Myocyte (in vitro differentiated cells): ENCODE results near the gene PLOD2. TPM values are rescaled to one million over a fixed set of nuclear protein-coding genes. Genes with fewer than 3 reads are reported as not detected.

Source experiments
- DNase-seq: peaks from one replicate; pipeline ENCODE4 v3.0.0-alpha.2; 2012; ENCODE audit warnings: low read depth
- total RNA-seq: library from RNA; depleted of rRNA; stranded (reverse); fragments of >200 nt; gene quantifications from 2 replicates; pipeline ENCODE4 v1.2.3, GENCODE V29; 2014

The PLOD2 gene
- total RNA-seq, 1 donor from 2014 or later, result 77.1 TPM

DNA sequence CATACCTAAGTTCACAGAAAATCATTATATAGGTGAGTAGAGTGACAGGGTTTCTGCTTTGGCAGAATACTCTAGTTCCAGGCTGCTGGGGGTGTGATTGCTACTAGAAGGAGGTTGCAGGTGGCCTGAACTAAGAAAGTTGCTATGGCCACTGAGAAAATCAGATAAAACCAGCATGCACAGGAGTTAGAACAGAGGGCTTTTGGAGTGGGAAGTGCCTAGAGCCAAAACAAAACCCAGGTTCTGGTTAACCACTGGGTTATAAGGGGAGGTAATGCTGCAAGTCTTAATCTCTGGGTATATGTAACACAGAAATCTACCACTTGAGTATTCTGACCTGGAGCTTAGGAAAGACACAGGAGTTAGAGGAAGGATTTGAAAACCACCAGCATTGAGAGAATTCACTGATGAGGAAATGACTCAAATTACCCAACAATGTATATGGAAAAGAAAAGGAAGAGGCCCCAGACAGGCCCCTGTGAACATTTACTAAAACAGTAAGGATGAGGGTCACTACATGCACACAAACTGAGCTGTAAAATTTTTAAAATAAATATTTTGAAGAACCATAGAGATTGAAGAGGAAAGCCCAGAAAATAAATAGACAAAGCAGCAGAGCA, 60.0 kb downstream of the PLOD2 start:
- no peak for DNase-seq

DNA sequence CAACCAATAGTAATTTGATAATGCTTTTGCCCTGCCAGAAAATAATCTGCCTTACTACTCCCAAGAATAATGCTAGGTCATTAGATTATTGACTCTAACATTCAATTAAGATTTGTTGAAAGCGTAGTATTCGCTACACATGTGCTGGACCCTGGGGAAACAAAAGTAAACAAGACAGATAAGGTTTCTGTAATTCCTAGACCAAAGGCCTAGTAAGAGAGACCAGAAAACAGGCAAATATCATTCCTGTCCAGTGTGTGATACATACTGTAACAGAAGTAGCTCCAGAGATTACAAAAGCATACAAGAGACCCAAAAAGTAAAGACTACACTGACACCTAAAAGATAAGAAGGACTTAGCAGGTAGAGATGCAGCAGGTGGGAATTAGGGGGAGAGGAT, 60.8 kb downstream of the PLOD2 start:
- no peak for DNase-seq

- no peak for DNase-seq
Observed at GRCh38 chr3:146099316-146099715, 61.7 kb downstream of the PLOD2 start.

DNA sequence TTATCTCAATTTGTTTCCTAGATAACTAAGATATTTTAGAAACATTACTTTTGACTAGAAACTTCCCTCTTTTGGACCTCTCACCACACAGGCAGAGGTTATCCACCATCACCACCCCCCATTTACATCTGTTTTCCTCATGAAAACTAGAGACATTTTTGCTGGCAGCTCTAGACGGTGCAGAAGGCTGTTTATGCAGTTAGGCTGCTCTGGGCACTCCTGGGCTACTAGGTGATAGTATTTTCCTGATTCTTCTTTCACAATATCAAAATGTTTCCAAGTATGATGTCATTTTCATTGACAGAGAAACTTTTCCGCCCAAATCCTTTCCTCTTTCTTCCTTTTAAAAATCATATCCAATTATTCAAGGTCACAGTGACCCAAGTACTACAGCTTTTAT, 67.1 kb downstream of the PLOD2 start:
- peak; percentile 9 for DNase-seq

DNA sequence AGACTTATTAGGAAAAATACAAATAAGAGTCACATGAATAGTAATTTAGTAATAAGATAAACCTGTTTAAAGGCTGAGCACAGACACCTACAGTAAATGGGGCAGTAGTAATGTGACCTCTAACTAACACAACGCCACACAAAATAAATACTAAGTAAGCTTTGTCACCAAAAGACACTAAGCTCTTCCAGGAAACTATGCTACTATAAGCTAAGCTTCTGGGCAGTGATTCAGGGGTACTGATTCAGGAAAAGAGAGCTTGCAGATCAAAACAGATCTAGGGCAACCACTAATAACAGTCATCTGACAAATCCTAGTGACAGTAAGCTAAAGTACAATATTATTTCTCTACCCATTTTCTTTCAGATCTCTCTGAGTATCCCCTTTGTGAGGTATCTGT, 68.8 kb downstream of the PLOD2 start:
- peak; percentile 13 for DNase-seq

DNA sequence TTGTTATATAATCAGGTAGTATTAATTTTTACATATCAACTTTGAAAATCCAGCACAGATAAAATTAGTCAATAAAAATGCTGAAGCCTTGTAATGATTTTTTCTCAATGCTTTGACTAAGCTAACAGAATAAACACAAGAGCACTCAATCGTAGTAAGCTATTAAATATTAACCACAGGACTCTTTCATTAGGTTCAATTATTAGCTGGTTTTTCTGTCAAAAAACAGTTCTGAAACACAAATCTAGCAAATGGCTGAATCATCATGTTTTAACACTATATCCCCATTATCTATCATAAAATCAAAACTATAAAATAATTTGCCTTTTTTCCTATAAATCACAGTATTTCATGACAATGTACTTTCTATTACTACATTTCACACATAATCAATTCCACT, 69.6 kb downstream of the PLOD2 start:
- no peak for DNase-seq

DNA sequence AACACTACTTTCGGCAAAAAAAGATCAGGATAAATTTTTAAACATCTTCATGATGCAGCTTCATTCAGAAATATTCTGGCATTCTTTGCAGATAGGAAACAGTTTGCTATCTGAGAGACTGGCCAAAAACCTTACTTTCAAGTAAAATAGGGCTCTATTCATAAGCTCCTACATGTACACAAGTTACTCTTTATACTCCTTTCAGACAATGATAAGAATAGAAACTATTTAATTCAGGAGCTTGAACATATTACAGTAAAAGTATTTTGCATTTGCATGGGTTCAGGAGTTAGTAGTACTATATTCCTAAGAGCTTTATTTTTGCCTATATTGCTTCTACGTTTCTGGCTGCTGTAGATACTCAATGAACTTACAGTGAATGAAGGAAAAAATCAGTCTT, 70.5 kb downstream of the PLOD2 start:
- DNase-seq, result no peak

DNA sequence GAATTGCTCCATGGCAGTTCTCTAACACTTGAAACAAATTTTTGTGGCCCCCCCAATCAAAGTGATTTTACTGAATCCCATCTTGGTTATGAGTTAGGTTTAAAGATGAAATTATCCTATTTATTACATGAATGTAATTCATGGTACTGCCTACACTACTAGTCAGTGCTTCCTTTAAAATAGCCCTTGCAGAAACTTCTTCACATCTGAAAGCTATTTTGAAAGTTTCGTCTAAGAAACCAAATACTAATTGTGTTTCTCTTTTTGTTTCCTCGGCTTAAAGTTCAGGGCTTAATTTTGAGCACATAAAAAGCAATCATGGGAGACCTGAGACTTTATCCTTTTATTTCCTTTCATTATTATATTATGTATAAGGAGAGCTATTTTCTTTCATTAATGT, 72.1 kb downstream of the PLOD2 start:
- no peak for DNase-seq

GRCh38 chr3:146087116-146087515, 73.9 kb downstream of the PLOD2 start:
- no peak for DNase-seq

DNA sequence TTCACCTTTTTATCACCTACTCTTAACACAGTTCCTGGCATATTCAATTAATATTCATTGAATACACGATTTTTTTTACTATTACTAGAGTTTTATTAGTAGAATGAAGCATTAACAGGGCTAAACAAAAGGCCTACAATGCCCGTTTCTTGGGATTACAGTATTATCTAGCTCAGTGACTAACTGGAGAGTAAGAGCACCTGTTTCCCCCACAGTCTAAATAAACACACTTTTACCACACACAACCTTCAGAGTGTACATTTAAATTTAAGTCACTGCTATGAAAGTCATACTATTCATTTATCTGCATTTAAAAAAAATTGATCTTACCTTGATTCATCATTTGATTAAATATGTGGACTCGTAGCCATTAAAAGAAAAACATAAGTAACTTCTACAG, 74.8 kb downstream of the PLOD2 start:
- DNase-seq, result peak; percentile 45

DNA sequence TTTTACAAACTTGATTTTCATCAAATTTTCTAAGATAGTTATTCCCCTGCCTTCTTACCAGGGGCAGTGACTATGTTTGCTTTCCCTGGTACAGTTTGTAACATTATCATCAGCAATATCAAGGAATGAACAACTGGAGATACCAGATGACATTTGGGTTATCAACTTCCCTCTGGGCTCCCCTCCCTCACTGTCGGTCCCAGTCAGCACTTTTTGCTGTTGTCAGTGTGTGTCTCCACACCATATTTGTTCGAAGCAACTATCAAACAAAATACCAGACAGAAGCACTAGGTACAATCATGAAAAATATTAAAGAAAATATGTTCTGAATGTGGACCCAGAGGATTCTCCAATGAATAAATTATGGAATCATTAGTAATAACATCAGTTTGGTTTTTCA, 75.3 kb downstream of the PLOD2 start:
- DNase-seq, result peak; percentile 60

DNA sequence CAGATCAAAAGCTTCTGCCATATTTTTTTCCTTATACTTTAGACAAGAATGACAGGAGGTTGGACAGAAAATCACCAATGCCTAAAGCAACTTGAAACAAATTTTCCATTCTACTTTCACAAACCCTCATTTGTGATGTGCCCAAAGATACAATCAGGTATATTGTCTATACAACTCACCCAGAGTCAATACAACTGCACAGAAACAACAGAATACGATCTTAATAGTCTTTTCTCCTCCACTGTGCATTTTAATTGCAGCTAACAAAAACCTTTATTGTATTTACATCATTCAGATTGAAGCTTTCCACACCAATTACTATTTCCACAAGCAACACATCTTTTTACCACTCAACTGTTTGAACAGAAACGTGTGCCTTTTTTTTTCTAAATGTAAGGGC, 80.4 kb downstream of the PLOD2 start:
- no peak for DNase-seq

GRCh38 chr3:146078031-146078430, 83.0 kb downstream of the PLOD2 start:
- no peak for DNase-seq

DNA sequence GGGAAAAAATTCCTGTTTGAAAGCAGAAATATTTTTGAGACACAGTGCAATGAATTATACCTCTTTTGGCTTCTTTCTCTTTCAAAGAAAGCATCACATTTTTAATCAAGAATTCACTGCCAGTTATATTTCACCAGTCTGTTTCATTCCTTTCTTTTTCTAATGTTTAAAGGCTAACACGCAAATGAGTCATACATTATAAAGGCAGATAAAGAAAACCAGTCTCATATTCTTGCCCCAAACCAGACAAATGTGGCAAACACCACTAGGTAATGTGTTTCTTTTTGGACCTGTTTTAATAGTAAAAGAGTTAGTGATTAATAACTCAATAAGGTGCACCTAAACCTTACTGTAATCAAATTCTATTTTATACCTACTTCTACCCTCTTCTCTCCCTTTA, 83.8 kb downstream of the PLOD2 start:
- no peak for DNase-seq

GRCh38 chr3:146072824-146073223, 88.2 kb downstream of the PLOD2 start:
- DNase-seq, result peak; percentile 40

DNA sequence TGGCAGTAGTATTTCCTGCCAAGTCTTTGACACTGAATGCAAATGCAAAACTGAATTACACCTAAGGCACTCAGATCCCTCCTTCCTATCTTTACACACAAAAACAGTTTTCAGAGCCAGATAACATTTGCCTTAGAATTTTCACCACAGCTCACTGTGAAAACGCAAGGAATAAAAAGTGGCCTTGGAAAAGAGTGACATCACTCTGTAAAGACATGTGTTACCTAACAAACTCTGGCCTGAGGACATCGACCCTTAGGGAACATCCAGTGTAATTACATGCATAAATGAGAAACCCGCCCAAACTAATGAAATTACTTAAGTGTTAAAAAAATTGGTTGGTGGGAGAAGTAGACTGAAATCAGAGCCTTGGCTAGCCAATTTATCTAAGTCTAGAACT, 88.9 kb downstream of the PLOD2 start:
- no peak for DNase-seq

- DNase-seq, result no peak
Observed at GRCh38 chr3:146071632-146072031, 89.4 kb downstream of the PLOD2 start.

DNA sequence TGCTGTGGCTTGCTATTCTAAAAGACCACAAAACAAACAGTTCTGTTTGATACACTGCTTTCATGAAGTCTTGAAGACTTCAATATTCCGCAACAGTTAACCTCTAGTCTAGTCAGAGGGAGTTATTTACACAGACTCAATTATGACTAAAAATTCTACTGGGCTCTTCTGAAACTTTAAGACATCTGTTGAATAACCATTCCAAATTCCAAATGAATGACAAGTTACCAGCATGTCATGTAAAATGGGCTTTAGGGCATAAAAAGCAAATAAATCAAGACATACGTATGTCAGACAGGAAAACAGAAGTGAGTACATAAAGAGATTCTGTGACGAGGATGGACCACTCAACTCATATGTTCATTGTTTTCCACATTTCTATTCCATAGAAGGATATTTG, 93.9 kb downstream of the PLOD2 start:
- peak; percentile 48 for DNase-seq

DNA sequence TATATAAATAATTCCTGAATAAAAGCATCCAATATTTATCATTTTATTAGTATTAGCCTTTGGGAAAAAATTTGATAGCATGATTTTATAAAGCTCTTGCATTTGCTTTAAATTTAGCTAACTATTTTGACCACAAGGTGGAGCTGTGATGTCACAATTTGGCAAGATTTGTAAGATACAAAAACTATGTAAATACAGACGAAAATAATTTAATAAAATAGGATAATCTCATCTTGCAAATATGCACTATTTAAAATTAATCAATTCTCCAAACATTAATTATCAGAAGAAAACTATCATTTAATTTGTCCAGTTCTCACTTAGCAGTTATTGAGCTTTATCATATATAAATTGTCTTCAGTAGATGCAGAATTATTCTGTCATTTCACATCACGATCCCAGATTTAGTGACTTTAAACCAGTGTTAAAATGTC, 95.4 kb downstream of the PLOD2 start:
- DNase-seq, result peak; percentile 79

GRCh38 chr3:146058241-146058640, 102.7 kb downstream of the PLOD2 start:
- no peak for DNase-seq

- DNase-seq, result no peak
Observed at GRCh38 chr3:146052791-146053310, 108.1 kb downstream of the PLOD2 start.

DNA sequence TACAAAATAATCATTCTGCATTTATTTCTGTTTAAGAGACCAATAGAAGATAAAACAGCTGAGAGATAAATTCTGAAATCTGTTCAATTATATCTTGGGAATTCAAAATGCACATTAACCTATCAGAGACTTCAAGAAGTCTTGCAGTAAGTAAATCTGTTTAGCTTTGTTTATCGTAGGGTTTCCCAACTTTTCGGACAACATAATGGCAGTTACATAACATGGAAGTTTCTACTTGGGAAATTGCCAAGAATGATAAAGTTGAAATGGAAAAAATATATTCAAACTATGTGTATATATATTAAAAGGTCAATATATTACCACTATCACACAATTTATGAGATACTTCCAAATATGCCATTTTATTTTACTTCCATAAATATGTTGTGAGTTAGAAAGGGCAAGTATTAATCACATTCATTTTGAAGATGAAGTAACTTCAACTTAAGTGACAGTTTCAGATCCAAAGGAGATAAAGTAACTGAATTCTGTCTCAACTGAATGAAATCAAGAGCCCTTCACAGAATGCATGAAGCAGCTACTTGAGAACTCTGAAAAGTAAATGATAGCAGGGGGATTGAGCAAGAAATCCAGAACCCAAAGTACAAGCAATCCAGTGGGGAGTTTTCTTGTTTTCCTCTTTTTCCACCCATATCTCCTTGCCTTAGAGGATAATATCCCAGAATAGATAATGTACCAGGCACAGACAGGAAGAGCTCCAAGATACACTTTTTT, 108.8 kb downstream of the PLOD2 start:
- DNase-seq, result no peak

DNA sequence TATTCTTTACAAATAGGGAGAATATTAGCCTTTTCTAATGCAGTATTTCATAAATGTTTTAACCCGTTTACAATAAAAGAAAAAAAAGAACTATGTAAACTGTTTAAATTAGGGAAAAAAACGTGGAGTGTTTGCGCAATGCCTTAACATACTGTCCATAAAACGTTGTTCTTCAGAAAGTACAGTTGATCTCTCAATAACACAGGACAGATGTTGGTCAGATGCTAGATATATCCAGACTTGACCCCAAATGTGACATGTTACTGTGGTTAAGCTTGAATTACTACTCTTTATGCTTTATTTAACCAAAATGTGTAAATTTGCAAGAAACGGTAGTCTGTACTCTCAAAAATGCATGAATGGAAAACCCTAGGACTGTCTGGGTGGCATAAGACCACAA, 110.3 kb downstream of the PLOD2 start:
- no peak for DNase-seq
